ENCODE measurements around the gene PIAS4.

- TF ChIP-seq ERG (CRISPR knock-in tag; IDR thresholded peaks at IDR 0.05) (no peak), NR3C1 (CRISPR knock-in tag; conservative IDR thresholded peaks at IDR 0.05; ENCODE audit: low read depth) (no peak)
Measured at GRCh38 chr19:4029247-4029614, 21.7 kb downstream of the PIAS4 start.

All from WTC11 (cell line).